GM20431 (cell line): ENCODE measurements around the gene GNE.
"Not testable (repeated sequence)": the region's sequence is repeated elsewhere in the genome, so short reads cannot be mapped to it uniquely, and the experiment has no call there.

Source experiments
- in situ Hi-C: fragments of 300-500 bp; cut with MseI, MboI; formaldehyde crosslinking; loops from one replicate; pipeline ENCODE4 v1.15.0; 2020; ENCODE audit warnings: low sequenced_read_pairs; ENCODE audit not compliant: unreplicated experiment

Gene GNE

DNA sequence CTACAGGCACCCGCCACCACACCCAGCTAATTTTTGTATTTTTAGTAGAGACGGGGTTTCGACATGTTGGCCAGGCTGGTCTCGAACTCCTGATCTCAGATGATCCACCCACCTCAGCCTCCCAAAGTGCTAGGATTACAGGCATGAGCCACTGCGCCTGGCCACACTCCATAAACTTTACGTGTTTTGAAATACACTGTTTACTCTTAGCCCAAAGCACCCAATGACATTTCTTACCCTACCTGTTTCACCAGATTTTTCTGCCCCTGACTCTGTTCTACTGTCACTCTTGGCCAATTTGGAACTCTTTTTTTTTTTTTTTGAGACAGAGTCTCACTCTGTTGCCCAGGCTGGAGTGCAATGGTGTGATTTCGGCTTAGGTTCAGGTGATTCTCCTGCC is 15.1 kb upstream of the GNE start:
- in situ Hi-C loops, result not testable (repeated sequence)

DNA sequence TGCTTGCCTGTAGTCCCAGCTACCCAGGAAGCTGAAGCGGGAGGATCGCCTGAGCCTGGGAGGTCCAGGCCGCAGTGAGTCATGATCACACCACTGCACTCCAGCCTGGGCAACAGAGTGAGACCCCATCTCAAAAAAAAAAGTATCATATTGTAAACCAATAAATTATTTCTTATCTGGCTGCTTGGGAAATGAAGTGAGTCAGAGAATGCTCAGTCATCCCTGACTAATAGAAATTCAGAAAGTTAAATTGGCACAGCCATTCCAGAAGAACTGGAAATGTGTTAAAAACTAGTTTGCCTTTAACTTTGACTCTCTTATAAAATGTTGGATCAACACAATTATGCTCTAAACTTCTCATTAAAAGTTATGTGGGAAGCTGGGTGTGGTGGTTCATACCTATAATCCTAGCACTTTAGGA is 9.8 kb upstream of the GNE start:
- in situ Hi-C loops, result no loop called here

DNA sequence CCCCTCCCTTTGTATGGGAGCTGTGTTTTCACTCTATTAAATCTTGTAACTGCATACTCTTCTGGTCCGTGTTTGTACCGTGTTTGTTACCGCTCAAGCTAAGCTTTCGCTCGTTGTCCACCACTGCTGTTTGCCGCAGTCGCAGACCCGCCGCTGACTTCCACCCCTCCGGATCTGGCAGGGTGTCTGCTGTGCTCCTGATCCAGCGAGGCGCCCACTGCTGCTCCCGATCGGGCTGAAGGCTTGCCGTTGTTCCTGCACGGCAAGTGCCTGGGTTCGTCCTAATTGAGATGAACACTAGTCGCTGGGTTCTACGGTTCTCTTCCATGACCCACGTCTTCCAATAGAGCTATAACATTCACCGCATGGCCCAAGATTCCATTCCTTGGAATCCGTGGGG is 6.6 kb upstream of the GNE start:
- in situ Hi-C loops, result no loop called here

DNA sequence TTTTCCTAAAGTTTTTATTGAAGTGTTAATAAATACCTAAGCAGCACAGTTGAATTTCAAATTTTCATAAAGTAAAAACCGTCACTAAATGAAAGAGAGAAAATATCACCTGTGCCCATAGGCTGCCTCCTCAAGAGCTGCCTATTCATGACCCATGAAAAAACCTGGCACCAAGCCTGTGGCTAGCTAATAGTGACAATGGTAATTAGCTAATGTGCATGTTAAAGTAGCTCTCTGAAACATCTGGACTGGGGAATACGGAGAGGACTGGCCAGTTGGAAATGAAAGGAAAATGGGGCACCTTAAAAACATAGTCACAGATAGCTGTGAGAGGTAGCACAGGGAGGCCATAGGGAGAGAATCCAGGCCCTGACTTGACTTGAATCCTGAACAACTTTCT is 5.4 kb upstream of the GNE start:
- in situ Hi-C loops, result no loop called here

DNA sequence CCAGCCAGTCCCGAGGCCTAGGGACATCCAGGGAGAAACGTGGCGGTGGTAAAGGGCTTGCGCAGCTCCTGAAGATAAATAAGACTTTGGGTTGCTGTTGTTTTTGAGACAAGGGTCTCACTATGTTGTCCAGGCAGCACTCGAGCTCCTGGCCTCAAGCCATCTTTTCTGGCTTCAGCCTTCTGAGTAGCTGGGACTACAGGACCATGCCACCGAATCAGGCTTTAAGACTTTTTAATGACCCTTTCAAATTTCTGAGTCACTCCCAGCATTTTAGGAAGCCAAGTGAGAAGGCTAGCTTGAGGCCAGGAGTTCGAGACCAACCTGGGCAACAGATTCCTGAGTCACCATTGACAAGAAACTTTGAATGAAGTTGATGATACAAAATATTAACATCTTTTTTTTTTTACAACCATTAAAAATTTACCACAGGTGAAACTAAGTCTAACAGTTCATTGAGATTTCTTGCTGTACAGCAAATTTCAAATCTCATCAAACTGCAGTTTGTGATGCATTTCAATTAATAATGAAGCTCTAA is 817 bp upstream of the GNE start:
- in situ Hi-C loops, result no loop called here

DNA sequence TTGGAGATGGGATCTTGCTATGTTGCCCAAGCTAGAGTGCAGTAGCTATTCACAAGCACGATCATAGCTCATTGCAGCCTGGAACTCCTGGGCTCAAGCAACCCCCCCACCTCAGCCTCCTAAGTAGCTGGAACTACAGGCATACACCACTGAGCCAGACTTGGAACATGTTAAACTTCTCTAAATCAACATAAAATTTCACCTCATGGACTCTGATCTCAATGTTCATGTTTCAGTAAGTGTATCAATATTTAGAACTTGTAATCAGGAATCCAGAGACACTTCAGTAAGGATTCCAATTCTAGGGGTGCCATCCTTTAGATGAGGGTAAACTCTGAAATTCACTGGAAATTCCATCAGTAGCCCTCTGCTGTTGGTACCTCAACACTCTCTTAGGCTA is 6.8 kb downstream of the GNE start:
- in situ Hi-C loops, result no loop called here

DNA sequence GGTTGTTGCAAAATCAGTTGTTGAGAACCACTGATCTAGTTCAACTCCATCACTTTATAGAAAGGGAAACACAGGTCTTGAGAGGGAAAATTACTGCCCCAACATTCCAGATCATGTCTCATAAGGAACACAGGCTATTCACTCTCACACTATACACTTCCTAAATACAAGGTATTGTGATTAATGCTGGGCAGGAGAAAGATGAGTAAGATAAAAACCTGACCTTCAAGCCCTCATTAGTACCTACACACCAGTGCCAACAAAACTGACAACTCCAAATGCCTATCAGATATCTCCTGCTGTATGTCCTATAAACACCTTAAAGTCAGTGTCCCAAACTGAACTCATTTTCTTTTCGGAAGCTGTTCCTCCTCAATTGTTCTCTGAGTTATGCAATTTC is 8.2 kb downstream of the GNE start:
- in situ Hi-C loops, result no loop called here

DNA sequence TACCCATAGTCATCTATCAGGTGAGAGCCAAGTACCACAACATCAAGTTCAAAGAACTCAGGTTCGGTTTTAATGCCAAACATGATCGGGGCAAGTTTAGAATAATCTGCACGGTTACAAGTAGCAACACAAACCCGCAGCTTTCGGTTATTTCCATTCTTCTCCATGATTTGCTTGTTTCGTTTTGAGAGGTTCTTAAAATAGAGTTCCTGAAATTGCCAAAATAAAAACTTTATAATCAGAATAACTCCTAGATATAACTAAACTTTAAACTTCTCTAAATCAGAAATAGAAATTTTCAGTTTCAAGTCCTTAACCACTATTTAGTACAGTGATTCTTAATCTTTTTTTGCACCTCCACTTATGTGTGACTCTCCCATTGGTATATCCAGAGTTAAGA is 9.1 kb downstream of the GNE start:
- in situ Hi-C loops, result no loop called here

DNA sequence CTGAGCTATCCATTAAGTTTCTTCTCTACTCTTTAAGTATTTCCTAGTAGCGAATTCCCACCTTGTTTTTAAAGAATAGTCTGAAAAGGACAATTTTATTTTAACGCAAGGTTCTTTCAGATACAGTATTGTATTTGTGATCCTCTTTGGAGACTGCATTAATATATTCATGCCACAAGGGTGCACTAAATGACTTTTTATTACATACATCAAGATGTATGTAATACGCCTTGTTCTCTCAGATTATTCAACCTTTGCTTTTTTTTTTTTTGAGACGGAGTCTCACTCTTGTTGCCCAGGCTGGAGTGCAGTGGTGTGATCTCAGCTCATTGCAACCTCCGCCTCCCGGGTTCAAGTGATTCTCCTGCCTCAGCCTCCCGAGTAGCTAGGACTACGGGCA is 10.2 kb downstream of the GNE start:
- in situ Hi-C loops, result not testable (repeated sequence)

DNA sequence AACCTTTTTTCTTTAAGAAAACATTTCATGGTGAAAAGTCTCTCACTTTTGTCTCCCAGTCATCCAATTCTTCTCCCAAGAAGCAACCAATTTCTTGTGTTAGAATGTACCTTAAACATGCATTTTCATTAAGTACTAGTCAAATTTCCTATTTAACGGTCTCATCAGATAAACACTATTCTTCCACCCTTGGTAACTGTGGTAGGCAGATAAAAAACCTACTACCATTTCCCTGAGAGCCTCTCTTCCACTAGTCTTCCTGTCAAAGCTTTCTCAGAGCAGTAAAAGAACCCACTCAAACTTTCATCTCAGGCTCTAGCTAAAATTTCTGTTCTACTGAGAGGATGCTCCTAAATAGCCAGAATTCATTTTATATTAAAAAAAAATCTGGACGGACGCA is 10.9 kb downstream of the GNE start:
- in situ Hi-C loops, result no loop called here

DNA sequence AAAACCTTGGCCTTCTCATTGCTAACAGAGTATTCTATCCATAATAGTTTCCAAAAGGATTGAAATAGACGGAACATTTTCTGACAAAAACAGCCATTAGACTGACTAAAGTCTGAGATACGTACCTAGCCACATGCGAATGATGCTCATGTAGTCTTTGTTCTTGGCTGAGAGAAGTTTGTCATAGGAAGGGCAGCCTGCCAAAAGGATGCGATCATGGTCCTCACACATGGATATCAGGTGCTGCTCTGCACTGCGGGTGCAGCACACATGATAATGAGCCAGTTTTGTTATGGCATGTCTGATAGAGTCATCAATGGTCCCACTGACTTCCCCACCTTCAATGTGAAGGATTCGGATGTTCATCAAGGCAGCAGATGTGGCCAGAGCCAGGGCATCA is 12.3 kb downstream of the GNE start:
- in situ Hi-C loops, result no loop called here

DNA sequence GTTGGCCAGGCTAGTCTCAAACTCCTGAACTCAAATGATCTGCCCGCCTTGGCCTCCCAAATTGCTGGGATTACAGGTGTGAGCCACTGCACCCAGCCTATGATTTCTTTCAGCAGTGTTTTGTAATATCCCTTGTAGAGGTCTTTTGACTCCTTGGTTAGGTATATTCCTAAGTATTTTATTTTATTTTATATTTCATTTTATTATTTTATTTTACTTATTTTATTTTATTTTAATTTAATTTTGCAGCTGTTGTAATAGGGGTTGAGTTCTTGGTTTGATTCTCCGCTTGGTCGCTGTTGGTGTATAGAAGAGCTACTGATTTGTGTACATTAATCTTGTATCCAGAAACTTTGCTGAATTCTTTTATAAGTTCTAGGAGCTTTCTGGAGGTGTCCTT is 18.6 kb downstream of the GNE start:
- in situ Hi-C loops, result not testable (repeated sequence)

DNA sequence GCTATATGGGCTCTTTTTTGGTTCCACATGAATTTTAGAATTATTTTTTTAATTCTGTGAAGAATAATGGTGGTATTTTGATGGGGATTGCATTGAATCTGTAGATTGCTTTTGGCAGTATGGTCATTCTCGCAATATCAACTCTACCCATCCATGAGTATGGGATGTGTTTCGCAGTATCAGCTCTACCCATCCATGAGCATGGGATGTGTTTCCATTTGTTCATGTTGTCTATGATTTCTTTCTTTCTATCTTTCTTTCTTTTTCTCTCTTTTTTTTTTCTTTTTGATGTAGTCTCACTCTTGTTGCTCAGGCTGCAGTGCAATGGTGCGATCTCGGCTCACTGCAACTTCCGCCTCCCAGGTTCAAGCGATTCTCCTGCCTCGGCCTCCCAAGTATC is 19.0 kb downstream of the GNE start:
- in situ Hi-C loops, result not testable (repeated sequence)

DNA sequence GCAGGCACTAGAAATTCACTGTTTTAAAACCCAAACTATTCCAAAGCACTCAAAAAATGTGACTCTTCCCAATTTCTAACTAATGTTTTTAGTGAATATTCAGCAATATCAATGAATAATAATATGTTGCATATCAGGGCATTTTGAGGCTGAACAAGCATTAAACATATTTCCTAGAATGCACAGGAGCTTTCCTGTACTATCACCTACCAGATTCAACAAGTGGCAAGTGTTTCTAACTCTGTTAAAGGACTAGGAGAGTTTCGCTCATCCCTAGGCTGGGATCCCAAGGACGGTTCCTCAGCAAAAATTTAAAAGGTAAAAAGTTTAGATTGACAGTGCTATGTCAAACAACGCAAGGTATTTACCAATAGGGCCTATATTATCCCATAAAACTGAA is 21.0 kb downstream of the GNE start:
- in situ Hi-C loops, result no loop called here

DNA sequence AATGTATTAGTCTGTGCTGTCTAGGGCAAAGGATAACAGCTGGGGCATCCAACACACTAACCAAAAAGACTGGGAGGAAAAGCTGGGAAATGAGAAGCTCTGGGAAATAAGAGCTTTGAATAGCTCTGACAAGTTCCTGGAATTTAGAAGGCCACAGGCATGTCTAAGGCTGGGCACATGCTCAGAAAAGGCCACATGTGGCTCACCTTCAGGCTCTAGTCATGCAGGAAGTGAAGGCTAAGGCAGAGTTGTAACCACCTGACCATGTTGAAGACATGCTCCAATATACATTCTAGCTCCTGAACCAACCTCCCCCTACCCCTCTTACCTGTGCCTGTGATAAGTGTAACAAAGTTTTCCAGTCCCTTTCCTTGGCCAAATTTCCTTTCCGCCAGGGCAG is 35.8 kb downstream of the GNE start:
- in situ Hi-C loops, result no loop called here

DNA sequence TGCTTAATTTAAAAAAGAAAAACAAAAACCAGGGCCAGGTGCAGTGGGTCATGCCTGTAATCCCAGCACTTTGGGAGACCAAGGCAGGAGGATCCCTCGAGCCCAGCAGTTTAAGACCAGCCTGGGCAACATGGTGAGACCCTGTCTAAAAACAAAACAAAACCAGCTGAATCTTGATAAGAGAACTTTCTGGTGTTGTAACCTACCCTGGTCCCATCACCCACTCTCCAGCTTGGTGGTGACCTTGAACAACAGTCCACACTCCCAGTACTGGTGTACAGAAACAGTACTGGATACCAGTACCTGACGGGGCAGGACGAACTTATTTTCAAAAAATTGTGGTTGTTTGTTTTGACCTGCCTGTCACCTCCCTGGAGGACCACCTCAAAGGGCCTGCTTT is 36.6 kb downstream of the GNE start:
- in situ Hi-C loops, result no loop called here

DNA sequence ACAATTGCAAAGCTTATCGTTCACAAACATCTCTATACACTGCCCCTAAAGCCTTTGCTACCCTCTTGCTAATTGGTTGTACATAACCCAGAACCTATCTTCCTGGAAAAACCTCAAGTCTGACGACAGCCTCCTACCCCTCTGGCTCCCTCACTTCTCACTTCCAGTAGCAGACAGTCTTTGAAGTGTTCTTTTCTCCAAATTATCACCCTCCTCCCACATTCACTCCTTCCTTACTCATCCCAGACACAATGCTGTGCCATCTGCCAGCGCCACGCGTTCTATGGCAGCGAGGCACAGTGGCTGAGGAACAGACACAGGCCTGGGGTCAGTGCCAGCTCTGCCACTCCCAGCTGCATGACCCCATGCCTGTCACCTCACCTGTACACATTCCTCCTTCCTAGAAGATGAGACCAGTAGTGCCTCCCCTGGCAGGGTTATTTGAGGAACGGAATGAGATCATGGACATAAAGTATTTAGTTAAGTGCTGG is 39.8 kb downstream of the GNE start:
- in situ Hi-C loops, result no loop called here

DNA sequence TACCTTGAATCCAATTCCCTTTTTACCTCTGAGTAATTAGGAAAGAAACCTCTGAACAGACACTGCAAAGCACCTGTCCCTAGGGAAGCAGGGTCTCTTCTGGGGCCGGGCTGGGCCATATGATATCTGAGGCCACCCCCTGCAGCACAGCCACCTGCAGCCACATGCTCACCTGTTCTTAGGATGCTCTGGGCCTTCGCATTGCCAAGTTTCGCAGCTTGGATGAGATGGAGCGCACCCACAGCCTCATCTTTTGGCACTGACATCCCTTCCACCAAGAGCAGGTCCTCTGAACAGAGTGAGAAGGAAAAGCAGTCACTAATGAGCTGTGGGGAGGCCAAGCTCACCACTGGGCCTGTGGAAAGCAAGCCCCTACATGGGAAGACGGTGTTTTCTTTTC is 40.2 kb downstream of the GNE start:
- in situ Hi-C loops, result no loop called here

DNA sequence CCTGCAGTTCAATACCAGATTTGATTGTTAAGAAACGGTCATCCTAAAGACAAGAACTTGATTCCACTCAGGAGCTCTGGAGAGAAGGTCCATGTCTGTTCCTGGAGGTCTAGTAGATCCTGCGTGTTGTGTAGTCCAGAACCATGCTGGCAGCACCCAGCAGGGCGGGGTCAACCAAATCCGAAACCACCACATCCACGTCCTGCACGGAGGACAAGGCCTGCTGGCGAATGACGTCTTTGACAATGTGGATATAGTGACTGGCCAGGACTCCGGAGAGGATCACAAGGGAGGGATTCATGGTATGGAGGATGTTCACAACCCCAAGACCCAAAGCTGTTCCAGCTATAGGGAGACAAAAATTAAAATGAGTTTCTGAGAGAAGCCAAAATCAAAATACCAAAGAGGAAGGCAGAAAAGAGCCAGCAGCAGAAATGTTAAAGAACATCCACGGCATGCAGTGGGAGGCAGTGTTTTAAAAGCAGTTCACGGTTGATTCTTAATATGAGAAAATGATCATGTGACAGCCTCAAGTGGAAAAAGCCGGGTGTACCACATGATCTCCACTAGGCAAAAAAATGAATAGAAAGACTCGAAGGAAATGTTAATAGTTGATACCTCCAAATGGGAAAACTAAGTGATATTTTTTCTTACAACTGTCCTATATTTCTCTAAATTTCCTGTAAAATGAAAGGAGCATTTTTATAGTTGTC is 40.8 kb downstream of the GNE start:
- in situ Hi-C loops, result no loop called here

DNA sequence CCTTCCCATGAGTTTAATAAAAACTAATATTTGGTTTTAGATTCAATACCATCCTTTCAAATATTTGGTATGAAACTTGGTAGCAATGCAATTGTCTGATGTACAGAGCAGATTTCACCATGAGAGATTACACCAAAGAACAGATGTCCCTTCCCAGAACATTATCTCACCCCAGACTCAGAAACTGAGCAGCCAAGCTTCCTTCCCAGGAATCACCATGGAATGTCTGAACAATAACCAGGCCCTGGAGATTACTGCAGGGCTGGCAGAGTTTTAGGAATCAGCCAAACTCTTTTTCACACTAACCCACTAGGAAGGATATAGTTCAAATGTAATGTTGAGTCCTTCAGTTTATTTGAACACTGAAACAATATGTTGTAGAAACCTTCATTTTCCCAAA is 43.7 kb downstream of the GNE start:
- in situ Hi-C loops, result no loop called here

DNA sequence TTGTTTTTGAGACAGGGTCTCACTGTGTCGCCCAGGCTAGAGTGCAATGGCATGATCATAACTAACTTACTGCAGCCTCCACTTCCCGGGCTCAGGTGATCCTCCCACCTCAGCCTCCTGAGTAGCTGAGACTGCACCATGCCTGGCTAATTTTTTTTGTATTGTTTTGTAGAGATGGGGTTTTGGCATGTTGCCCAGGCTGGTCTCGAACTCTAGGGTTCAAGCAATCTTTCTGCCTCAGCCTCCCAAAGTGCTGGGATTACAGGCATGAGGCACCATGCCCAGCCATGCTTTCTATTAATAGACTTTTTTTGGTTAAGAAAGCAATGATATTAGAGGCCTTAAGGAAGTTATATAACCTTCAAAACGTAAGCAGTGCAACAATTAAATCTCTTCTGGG is 44.3 kb downstream of the GNE start:
- in situ Hi-C loops, result no loop called here

DNA sequence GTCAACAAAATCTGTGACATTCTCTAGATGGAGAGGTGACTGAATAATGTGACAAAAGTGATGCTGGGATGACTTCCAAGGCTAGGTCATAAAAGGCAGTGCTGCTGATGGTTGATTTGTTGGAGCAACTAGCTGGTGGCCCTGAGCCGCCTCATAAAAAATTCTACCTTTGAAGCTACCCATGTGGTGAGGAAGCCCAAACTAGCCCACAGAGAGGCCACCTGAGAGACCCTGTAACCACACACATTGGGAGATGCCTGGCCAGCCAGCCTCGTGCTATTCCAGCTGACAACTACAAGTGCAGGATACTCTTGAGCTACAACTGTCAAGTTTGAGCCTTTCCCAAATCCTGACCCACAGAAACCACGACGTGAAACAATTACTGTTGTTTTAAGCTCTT is 44.9 kb downstream of the GNE start:
- in situ Hi-C loops, result no loop called here
